Neural cell (in vitro differentiated cells): ENCODE measurements around the gene LYG1. TPM values are rescaled to one million over a fixed set of nuclear protein-coding genes. Genes with fewer than 3 reads are reported as not detected.

Experiments
- H2AFZ ChIP-seq: fragments of 200-600, 300-800 bp; sonication (generic), shearing (Covaris generic); 2 replicates; pipeline ENCODE4 v1.6.0; 2014; ENCODE audit warnings: low read depth, mild to moderate bottlenecking, antibody characterized with exemption, low read length, moderate library complexity
- H3F3A ChIP-seq: fragments of 200-600 bp; shearing (Covaris generic); 2 replicates; pipeline ENCODE4 v1.6.1; 2016; ENCODE audit warnings: mild to moderate bottlenecking, moderate library complexity, mixed read lengths, antibody characterized with exemption, low read length; ENCODE audit not compliant: insufficient read depth, poor library complexity, severe bottlenecking
- H3K27ac ChIP-seq: fragments of 200-600, 300-800 bp; sonication (generic), shearing (Covaris generic); 2 replicates; pipeline ENCODE4 v1.5.1; 2014; ENCODE audit warnings: mild to moderate bottlenecking, low read length, moderate library complexity
- H3K27me3 ChIP-seq: fragments of 300-800, 200-600 bp; sonication (generic), shearing (Covaris generic); 2 replicates; pipeline ENCODE4 v1.6.0; 2014; ENCODE audit warnings: mild to moderate bottlenecking, low read depth, low read length, moderate library complexity; ENCODE audit not compliant: insufficient read depth
- H3K36me3 ChIP-seq: fragments of 300-800, 200-600 bp; sonication (generic), shearing (Covaris generic); 2 replicates; pipeline ENCODE4 v1.5.1; 2014; ENCODE audit warnings: mild to moderate bottlenecking, antibody characterized with exemption, low read length, moderate library complexity; ENCODE audit not compliant: insufficient read depth
- H3K4me2 ChIP-seq: fragments of 300-800, 200-600 bp; sonication (generic), shearing (Covaris generic); 2 replicates; pipeline ENCODE4 v1.6.0; 2014; ENCODE audit warnings: mild to moderate bottlenecking, low read length
- H3K4me3 ChIP-seq: fragments of 300-800, 200-600 bp; sonication (generic), shearing (Covaris generic); 2 replicates; pipeline ENCODE4 v1.5.1; 2014; ENCODE audit warnings: mild to moderate bottlenecking, low read length, moderate library complexity
- H3K79me2 ChIP-seq: fragments of 200-600 bp; shearing (Covaris generic); replicated peaks from 2 replicates; pipeline ENCODE4 v1.6.0; 2014; ENCODE audit warnings: mild to moderate bottlenecking, low read length, moderate library complexity; ENCODE audit not compliant: insufficient read depth
- H3K9ac ChIP-seq: fragments of 300-800, 200-600 bp; sonication (generic), shearing (Covaris generic); 2 replicates; pipeline ENCODE4 v1.6.1; 2016; ENCODE audit warnings: mild to moderate bottlenecking, low read length, mixed read lengths
- H3K9me2 ChIP-seq: fragments of 200-600 bp; shearing (Covaris generic); 2 replicates; pipeline ENCODE4 v1.6.1; 2016; ENCODE audit warnings: mild to moderate bottlenecking, low read length, mixed read lengths; ENCODE audit not compliant: insufficient read depth
- H3K9me3 ChIP-seq: fragments of 200-600, 300-800 bp; sonication (generic), shearing (Covaris generic); 2 replicates; pipeline ENCODE4 v1.6.1; 2016; ENCODE audit warnings: mild to moderate bottlenecking, mixed run types, low read length, moderate library complexity, mixed read lengths
- H4K20me1 ChIP-seq: fragments of 200-600 bp; shearing (Covaris generic); 2 replicates; pipeline ENCODE4 v1.6.1; 2016; ENCODE audit warnings: mild to moderate bottlenecking, mixed run types; ENCODE audit not compliant: insufficient read depth
- EP300 ChIP-seq: fragments of 450-650 bp; conservative IDR thresholded peaks from 2 replicates; pipeline ENCODE4 v1.6.1; 2014; ENCODE audit warnings: antibody characterized with exemption, mild to moderate bottlenecking, moderate library complexity; ENCODE audit not compliant: poor library complexity, severe bottlenecking
- EZH2 ChIP-seq: fragments of 200-600, 300-800 bp; shearing (Covaris generic), sonication (generic); IDR thresholded peaks from 2 replicates; pipeline ENCODE4 v1.6.1; 2014; ENCODE audit warnings: antibody characterized with exemption, low read length, borderline replicate concordance, mild to moderate bottlenecking; ENCODE audit not compliant: insufficient read depth, poor library complexity, severe bottlenecking
- MXI1 ChIP-seq: fragments of 450-650 bp; conservative IDR thresholded peaks from 2 replicates; pipeline ENCODE4 v1.6.1; 2014; ENCODE audit warnings: antibody characterized with exemption, mild to moderate bottlenecking; ENCODE audit not compliant: poor library complexity, severe bottlenecking
- POLR2AphosphoS5 ChIP-seq: IDR thresholded peaks from 2 replicates; pipeline ENCODE4 v1.6.1; 2012
- RAD21 ChIP-seq: fragments of 450-650 bp; conservative IDR thresholded peaks from 2 replicates; pipeline ENCODE4 v1.6.1; 2014; ENCODE audit warnings: antibody characterized with exemption, mild to moderate bottlenecking, moderate library complexity
- SMC3 ChIP-seq: fragments of 450-650 bp; conservative IDR thresholded peaks from 2 replicates; pipeline ENCODE4 v1.6.1; 2014; ENCODE audit warnings: antibody characterized with exemption, mild to moderate bottlenecking, moderate library complexity; ENCODE audit not compliant: poor library complexity
- TAF1 ChIP-seq: IDR thresholded peaks from 2 replicates; pipeline ENCODE4 v1.6.1; 2012; ENCODE audit warnings: low read depth
- polyA plus RNA-seq: library from polyadenylated mRNA; depleted of rRNA; stranded (reverse); fragments of >200 nt; gene quantifications from 2 replicates; pipeline ENCODE4 v1.2.3, GENCODE V29; 2014
- TF ChIP-seq, protein P1 (sequence below): fragments of 450-650 bp; IDR thresholded peaks from 2 replicates; pipeline ENCODE4 v1.5.1; 2014; ENCODE audit warnings: antibody characterized with exemption, mild to moderate bottlenecking, moderate library complexity; ENCODE audit not compliant: poor library complexity, severe bottlenecking
- TF ChIP-seq, protein P2 (sequence below): IDR thresholded peaks from 2 replicates; pipeline ENCODE4 v1.6.1; 2012; ENCODE audit warnings: borderline replicate concordance

The LYG1 gene
- polyA plus RNA-seq, 1 donor from 2014 or later: 2.8 TPM

DNA sequence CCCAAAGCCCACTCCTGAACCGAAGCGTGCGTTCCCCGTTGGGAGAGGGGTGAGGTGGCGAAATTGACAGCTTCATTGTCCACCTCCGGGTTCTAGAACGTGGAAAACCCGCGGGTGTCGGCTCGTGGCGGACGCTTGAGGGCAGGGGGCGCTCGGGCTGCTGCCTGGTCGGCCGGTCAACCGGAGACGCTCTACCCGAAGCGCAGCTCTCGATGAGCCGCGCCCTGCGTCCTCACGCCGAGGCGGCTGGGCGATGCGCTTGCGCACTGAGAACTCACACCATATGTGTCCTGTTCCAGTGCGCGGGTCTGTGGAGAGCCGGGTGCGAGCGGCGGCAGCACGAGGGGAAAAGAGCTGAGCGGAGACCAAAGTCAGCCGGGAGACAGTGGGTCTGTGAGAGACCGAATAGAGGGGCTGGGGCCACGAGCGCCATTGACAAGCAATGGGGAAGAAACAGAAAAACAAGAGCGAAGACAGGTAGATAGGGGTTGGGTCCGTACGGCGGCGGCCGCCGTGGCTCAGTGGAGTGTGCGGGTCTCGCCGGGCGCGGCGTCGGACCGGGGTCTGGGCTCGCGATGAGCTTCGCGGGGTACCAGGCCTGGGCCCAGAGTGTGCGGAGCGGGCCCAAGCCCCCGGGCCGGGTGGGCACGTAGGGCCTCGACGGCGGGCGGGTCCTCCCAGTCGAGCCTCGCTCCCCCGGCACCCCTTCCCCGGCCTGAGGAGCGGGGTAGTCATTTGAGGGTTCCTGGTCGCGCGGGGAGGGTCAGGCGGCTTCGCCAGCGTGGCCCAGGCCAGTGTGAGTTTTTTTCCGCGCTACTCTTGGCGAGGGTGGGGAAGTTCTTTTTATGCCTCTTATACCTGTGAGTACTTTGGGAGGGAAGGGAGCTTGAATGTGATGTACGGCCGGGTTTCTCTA, 36.4 kb upstream of the LYG1 start, which contains the start of gene EIF5B:
TSS of gene EIF5B (plus strand) at position 277 of the 916 bp plus-strand sequence. CDS start at position 443, 166 bp downstream.
- H3K36me3 ChIP-seq: no peaks in the 10 kb centered on the region
- H2AFZ ChIP-seq: peak within 1 kb of the TSS; percentile 81
- H3K27me3 ChIP-seq: no peaks in the 10 kb centered on the region
- H3K9me3 ChIP-seq: no peaks in the 10 kb centered on the region
- H3K9me2 ChIP-seq: no peaks in the 10 kb centered on the region
- H3K79me2 ChIP-seq: peaks cover 52% of the 10 kb centered on the region
- H3F3A ChIP-seq: peaks cover 3% of the 10 kb centered on the region
- H3K9ac ChIP-seq: peak within 1 kb of the TSS; percentile 80
- peak within 1 kb of the TSS; percentile 96 for H3K4me3 ChIP-seq
- TF ChIP-seq, protein P1, sequence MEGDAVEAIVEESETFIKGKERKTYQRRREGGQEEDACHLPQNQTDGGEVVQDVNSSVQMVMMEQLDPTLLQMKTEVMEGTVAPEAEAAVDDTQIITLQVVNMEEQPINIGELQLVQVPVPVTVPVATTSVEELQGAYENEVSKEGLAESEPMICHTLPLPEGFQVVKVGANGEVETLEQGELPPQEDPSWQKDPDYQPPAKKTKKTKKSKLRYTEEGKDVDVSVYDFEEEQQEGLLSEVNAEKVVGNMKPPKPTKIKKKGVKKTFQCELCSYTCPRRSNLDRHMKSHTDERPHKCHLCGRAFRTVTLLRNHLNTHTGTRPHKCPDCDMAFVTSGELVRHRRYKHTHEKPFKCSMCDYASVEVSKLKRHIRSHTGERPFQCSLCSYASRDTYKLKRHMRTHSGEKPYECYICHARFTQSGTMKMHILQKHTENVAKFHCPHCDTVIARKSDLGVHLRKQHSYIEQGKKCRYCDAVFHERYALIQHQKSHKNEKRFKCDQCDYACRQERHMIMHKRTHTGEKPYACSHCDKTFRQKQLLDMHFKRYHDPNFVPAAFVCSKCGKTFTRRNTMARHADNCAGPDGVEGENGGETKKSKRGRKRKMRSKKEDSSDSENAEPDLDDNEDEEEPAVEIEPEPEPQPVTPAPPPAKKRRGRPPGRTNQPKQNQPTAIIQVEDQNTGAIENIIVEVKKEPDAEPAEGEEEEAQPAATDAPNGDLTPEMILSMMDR: peak; percentile 76
- TF ChIP-seq MXI1 (peak; percentile 93), EP300 (no peak), POLR2AphosphoS5 (peak; percentile 63), EZH2 (no peak), SMC3 (no peak), RAD21 (peak; percentile 45), TAF1 (peak; percentile 50)
- TF ChIP-seq, protein P2, sequence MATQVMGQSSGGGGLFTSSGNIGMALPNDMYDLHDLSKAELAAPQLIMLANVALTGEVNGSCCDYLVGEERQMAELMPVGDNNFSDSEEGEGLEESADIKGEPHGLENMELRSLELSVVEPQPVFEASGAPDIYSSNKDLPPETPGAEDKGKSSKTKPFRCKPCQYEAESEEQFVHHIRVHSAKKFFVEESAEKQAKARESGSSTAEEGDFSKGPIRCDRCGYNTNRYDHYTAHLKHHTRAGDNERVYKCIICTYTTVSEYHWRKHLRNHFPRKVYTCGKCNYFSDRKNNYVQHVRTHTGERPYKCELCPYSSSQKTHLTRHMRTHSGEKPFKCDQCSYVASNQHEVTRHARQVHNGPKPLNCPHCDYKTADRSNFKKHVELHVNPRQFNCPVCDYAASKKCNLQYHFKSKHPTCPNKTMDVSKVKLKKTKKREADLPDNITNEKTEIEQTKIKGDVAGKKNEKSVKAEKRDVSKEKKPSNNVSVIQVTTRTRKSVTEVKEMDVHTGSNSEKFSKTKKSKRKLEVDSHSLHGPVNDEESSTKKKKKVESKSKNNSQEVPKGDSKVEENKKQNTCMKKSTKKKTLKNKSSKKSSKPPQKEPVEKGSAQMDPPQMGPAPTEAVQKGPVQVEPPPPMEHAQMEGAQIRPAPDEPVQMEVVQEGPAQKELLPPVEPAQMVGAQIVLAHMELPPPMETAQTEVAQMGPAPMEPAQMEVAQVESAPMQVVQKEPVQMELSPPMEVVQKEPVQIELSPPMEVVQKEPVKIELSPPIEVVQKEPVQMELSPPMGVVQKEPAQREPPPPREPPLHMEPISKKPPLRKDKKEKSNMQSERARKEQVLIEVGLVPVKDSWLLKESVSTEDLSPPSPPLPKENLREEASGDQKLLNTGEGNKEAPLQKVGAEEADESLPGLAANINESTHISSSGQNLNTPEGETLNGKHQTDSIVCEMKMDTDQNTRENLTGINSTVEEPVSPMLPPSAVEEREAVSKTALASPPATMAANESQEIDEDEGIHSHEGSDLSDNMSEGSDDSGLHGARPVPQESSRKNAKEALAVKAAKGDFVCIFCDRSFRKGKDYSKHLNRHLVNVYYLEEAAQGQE: no peak
- H3K4me2 ChIP-seq: peak within 1 kb of the TSS; percentile 47
- no peaks in the 10 kb centered on the region for H4K20me1 ChIP-seq
- H3K27ac ChIP-seq: peak within 1 kb of the TSS; percentile 83

DNA sequence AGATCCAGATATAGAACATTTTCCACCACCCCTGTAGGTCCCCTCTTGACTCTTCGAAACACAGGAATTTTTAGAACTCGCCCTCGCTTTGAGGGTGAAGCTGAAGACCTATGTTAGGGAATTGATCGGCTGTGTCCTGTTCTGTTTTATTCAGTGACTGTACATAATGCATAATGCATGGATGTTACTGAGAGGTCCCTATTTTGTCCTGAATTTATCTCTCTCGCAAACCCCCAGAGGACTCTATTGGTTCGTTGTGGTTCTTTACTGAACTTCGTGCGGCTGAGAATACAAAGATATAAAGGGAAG, 35.8 kb upstream of the LYG1 start:
- Histone ChIP-seq H3K36me3 (no peaks in the 10 kb centered on the region), H3K9ac (peak overlapping the region; percentile 66), H3F3A (peaks cover 3% of the 10 kb centered on the region), H3K9me2 (no peaks in the 10 kb centered on the region), H3K4me3 (peak overlapping the region; percentile 96), H2AFZ (peak overlapping the region; percentile 81), H3K27ac (peak overlapping the region; percentile 83), H3K9me3 (no peaks in the 10 kb centered on the region), H3K4me2 (peak overlapping the region; percentile 47), H3K27me3 (no peaks in the 10 kb centered on the region), H4K20me1 (no peaks in the 10 kb centered on the region), H3K79me2 (peaks cover 45% of the 10 kb centered on the region)
- TF ChIP-seq, protein P2: no peak
- TF ChIP-seq TAF1 (no peak), EP300 (no peak), RAD21 (no peak), EZH2 (no peak), SMC3 (no peak), MXI1 (no peak), POLR2AphosphoS5 (no peak)
- TF ChIP-seq, protein P1: no peak
